Heart right ventricle (tissue), 16 donors: Measurements from ENCODE around the gene INA. TPM values are rescaled to one million over a fixed set of nuclear protein-coding genes. Genes with fewer than 3 reads are reported as not detected.

ENCODE experiments used
- ATAC-seq, 8 donors: fragments of 200-7000 bp; cut with Tn5 transposase; one replicate each; pipeline ENCODE4 v1.9.1; 2020; ENCODE audit warnings: mild to moderate bottlenecking in 8 of 8, moderate library complexity in 8 of 8, moderate number of reproducible peaks in 1 of 8
- DNase-seq, 2 donors: peaks; one replicate each; pipeline ENCODE4 v3.0.0-alpha.2; 2020
- H3K27ac ChIP-seq, 10 donors: fragments of 200-600 bp; sonication (generic) in 2 of 10; one replicate each; pipeline versions ENCODE4 v1.5.0 to v1.8.0; 2020 to 2022; ENCODE audit warnings: mild to moderate bottlenecking in 3 of 10
- H3K27me3 ChIP-seq, 7 donors: fragments of 200-600 bp; one replicate each; pipeline ENCODE4 v1.8.0; 2021 to 2022; ENCODE audit warnings: mild to moderate bottlenecking in 2 of 7
- H3K36me3 ChIP-seq, 9 donors: fragments of 200-600 bp; sonication (generic) in 1 of 9; one replicate each; pipeline versions ENCODE4 v1.5.0 to v1.8.0; 2020 to 2022; ENCODE audit warnings: mild to moderate bottlenecking in 2 of 9
- H3K4me1 ChIP-seq, 9 donors: fragments of 200-600 bp; sonication (generic) in 1 of 9; one replicate each; pipeline versions ENCODE4 v1.5.0 to v1.8.0; 2020 to 2022; ENCODE audit warnings: mild to moderate bottlenecking in 4 of 9
- H3K4me3 ChIP-seq, 10 donors: fragments of 200-600 bp; sonication (generic) in 2 of 10; one replicate each; pipeline versions ENCODE4 v1.5.0 to v1.8.0; 2020 to 2022; ENCODE audit warnings: mild to moderate bottlenecking in 7 of 10, moderate library complexity in 2 of 10
- H3K9me3 ChIP-seq, 11 donors: fragments of 200-600 bp in 10 of 11; sonication (generic) in 2 of 11; one replicate each; pipeline versions ENCODE4 v1.5.0 to v1.8.0; 2013 to 2022; ENCODE audit warnings: mild to moderate bottlenecking in 2 of 11, control low read depth in 1 of 11, moderate library complexity in 1 of 11
- WGBS, 2 donors: extraction: QIAGEN DNeasy Blood & Tissue Kit; methylation state at CpG; one replicate each; pipeline ENCODE4 v1.1.7; 2013; ENCODE audit warnings: inconsistent platforms in 1 of 2; 5-methylcytosine and 5-hydroxymethylcytosine counted together
- intact Hi-C, 10 donors: fragments of 100-400 bp; cut with DNase I; formaldehyde crosslinking; loops; one replicate each; pipeline versions ENCODE4 v1.11.1 to v1.14.2; 2022
- polyA plus RNA-seq, 2 donors: library from polyadenylated mRNA; stranded (reverse); fragments of 200-250 nt; gene quantifications; one replicate each; pipeline ENCODE4 v1.2.3, GENCODE V29; 2013
- total RNA-seq, 10 donors: library from RNA; stranded (reverse); fragmentation: NEBNext Ultra II Directional in 3 of 10; extraction: Animal tissue kit (Norgen Biotek cat#: 25700) in 3 of 10; gene quantifications; one replicate each; pipeline versions ENCODE4 v1.2.1 to v1.2.4, GENCODE V29; 2021 to 2023
- TF ChIP-seq, protein P1 (sequence below), 9 donors: fragments of 200-600 bp; sonication (generic) in 2 of 9; IDR thresholded peaks; one replicate each; pipeline versions ENCODE4 v1.5.0 to v1.8.0; 2021 to 2022; ENCODE audit warnings: antibody characterized with exemption in 9 of 9, mild to moderate bottlenecking in 5 of 9, moderate library complexity in 1 of 9
- donor health status: Arrhythmogenic right ventricular cardiomyopathy.
- donor health status: ischemic (EF 13 %, LVEDD 7.1; RV severe dilation, severe dysfunction).
- donor health status: healthy with polysubstance abuse.
- donor health status: DM: no; HTN: yes; CAD: no.
- donor health status: DM: no; HTN: no; CAD: no.
- donor health status: ischemic (EF 25% LVEDD 6.9; RV normal size, moderate dysfunction).
- donor health status: ischemic (EF 25% LVEDD 5.7; RV mildly dilated, moderate dysfunction).
- donor health status: healthy.
- donor health status: DM: yes; HTN: yes; CAD: no.
- donor health status: Ischemic cardiomyopathy.
- donor health status: ischemic (EF 35%, LVEDD 5.7; RV mildly dilated, moderate dysfunction).
- donor health status: nonischemic (EF 11% LVEDD 7.7; RV severe dilation, severe dysfunction).
- donor health status: DM: yes; HTN: yes; CAD: no.
- donor health status: PGD.
- donor health status: ischemic (EF 29% LVEDD 5.4; RV normal size, mild dysfunction).
- donor health status: nonischemic (EF 23%, LVEDD 6.1; RV moderate dilation, normal function).

Gene INA
- total and polyA plus RNA-seq, 12 donors: 0.01 TPM; not detected in 11

- Histone ChIP-seq H3K36me3 (no peaks in the 10 kb centered on the region), H3K4me1 (no peaks in the 10 kb centered on the region), H3K27ac (no peak overlapping the region), H3K27me3 (peaks cover 0 to 76% (median 47%) of the 10 kb centered on the region in 7 donors), H3K4me3 (no peak overlapping the region), H3K9me3 (no peaks in the 10 kb centered on the region)
- intact Hi-C loops: no loop called here
- no peak for ATAC-seq
- TF ChIP-seq, protein P1, sequence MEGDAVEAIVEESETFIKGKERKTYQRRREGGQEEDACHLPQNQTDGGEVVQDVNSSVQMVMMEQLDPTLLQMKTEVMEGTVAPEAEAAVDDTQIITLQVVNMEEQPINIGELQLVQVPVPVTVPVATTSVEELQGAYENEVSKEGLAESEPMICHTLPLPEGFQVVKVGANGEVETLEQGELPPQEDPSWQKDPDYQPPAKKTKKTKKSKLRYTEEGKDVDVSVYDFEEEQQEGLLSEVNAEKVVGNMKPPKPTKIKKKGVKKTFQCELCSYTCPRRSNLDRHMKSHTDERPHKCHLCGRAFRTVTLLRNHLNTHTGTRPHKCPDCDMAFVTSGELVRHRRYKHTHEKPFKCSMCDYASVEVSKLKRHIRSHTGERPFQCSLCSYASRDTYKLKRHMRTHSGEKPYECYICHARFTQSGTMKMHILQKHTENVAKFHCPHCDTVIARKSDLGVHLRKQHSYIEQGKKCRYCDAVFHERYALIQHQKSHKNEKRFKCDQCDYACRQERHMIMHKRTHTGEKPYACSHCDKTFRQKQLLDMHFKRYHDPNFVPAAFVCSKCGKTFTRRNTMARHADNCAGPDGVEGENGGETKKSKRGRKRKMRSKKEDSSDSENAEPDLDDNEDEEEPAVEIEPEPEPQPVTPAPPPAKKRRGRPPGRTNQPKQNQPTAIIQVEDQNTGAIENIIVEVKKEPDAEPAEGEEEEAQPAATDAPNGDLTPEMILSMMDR (IDR thresholded peaks at IDR 0.05): no peak
- no peak for DNase-seq
- 78 to 86% methylated on average over 5 of the region's 5 CpGs for WGBS, 2 donors
Measured at GRCh38 chr10:103287992-103288391, 11.1 kb downstream of the INA start.

GRCh38 chr10:103291588-103291987 is 14.7 kb downstream of the INA start:
- DNase-seq (no peak), ATAC-seq (no peak)
- intact Hi-C loops: no loop called here
- H3K9me3 ChIP-seq: no peaks in the 10 kb centered on the region
- TF ChIP-seq, protein P1 (IDR thresholded peaks at IDR 0.05): no peak
- H3K27me3 ChIP-seq: peaks cover 0 to 45% (median 22%) of the 10 kb centered on the region in 7 donors
- 81 to 86% methylated on average over 4 of the region's 4 CpGs for WGBS, 2 donors
- H3K4me1 ChIP-seq: no peaks in the 10 kb centered on the region
- H3K36me3 ChIP-seq: no peaks in the 10 kb centered on the region
- no peak overlapping the region for H3K4me3 ChIP-seq
- no peak overlapping the region for H3K27ac ChIP-seq

GRCh38 chr10:103295374-103296015 is 18.6 kb downstream of the INA start:
- H3K27me3 ChIP-seq: peaks cover 0 to 7% (median 0%) of the 10 kb centered on the region in 7 donors
- no peak overlapping the region for H3K27ac ChIP-seq
- no peak overlapping the region for H3K4me3 ChIP-seq
- 80 to 82% methylated on average over 2 of the region's 2 CpGs for WGBS, 2 donors
- TF ChIP-seq, protein P1 (IDR thresholded peaks at IDR 0.05): no peak
- peaks cover 0 to 1% (median 0%) of the 10 kb centered on the region in 9 donors for H3K36me3 ChIP-seq
- H3K9me3 ChIP-seq: no peaks in the 10 kb centered on the region
- no peak for DNase-seq
- intact Hi-C loops: no loop called here
- H3K4me1 ChIP-seq: no peaks in the 10 kb centered on the region
- ATAC-seq: no peak

GRCh38 chr10:103307594-103307993 is 30.7 kb downstream of the INA start:
- H3K4me3 ChIP-seq: no peak overlapping the region
- H3K36me3 ChIP-seq: peaks cover 0 to 100% (median 12%) of the 10 kb centered on the region in 9 donors
- TF ChIP-seq, protein P1 (IDR thresholded peaks at IDR 0.05): no peak
- no peaks in the 10 kb centered on the region for H3K9me3 ChIP-seq
- no peaks in the 10 kb centered on the region for H3K4me1 ChIP-seq
- DNase-seq (no peak), ATAC-seq (no peak)
- no peaks in the 10 kb centered on the region for H3K27me3 ChIP-seq
- intact Hi-C loops: no loop called here
- H3K27ac ChIP-seq: no peak overlapping the region
- WGBS, 2 donors: 97% methylated on average over 5 of the region's 5 CpGs
